Measurements from ENCODE around the gene OSBPL7. TPM values are rescaled to one million over a fixed set of nuclear protein-coding genes. Genes with fewer than 3 reads are reported as not detected.

OSBPL7 gene
- total and polyA plus RNA-seq, 2 donors (not counting 3 experiments of a cell fraction or from before 2014, with no cell fraction given): 16.2 to 29.1 TPM

DNA sequence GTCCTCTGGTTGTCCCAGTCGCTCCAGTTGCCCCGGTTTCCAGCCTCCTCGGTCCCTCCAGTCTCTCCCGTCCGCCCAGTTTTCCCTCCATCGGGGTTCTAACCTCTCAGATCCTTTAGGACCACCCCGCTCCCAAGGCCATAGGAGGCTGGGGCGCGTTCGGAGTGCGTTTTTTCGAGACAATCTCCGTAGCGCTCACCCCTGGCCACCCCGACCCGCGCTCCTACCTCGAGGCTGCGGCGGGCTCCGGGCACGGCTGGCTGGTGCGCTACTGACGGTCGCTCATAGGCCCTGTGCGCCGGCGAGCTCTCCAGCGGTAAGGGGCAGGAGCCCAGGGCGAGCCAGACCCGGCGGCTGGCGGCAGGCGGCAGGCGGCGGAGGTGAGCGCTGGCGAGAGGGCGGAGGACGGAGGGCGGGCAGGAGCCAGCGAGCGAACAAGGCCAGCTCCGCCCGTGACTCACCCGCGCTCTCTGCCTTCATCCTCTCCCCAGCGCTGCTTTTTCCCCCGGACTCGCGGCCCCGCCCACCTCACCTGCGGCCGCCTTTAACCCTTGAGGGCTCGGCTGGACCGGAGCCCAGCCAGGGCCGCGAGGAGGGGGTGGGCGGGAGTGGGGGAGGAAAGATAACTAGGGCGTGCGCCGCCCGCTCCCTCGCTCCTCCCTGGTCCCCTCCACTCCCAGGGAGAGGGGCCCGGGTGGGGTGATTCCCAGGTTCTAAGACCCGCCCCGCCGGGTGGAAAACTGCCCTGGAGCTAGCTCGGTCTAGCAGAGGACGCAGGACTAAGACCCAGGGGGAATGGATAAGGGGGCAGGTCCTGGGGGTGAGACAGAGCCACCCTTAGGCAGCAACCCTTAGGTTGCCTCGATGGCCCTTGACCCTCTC is 29.3 kb upstream of the OSBPL7 start, which contains the start of gene SP6:
Gene SP6 (minus strand): TSS at position 472 of the 882 bp plus-strand sequence. CDS start 2,734 bp downstream, outside the sequence.
- ChIA-PET POLR2A (no interaction called here), CTCF (interaction anchor here (0.7 to 10.2 kb wide), 11 partner anchors 8 to 168 kb away, joined by 3 to 367 read pairs (median 3); partner anchors contain the start of genes OSBPL7 and SCRN2)
- FAIRE-seq (peak; percentile 77), DNase-seq (ENCODE audit: low read depth, low spot score) (peak; percentile 58)
- no TSS peak for BruUV-seq (replicated peaks)
- Histone ChIP-seq H3K4me2 (ENCODE audit: insufficient read depth, low read length) (peak within 1 kb of the TSS; percentile 42), H3K4me3 (replicated peaks in 1 of 3; ENCODE audit: insufficient read depth in 1 of 3, low read depth in 1 of 3, low read length in 3 of 3) (peak within 1 kb of the TSS in 1 of 3 experiments; percentile 6), H3K9ac (replicated peaks; ENCODE audit: extremely low read depth, insufficient read depth, low read length) (no peak within 1 kb of the TSS), H3K27me3 (ENCODE audit: control insufficient read depth in 2 of 2, insufficient read depth in 2 of 2, low read length in 2 of 2) (peaks cover 3 to 11% of the 10 kb centered on the region in 2 experiments), H3K79me2 (ENCODE audit: control insufficient read depth, insufficient read depth, low read length) (no peaks in the 10 kb centered on the region), H2AFZ (ENCODE audit: low read depth, low read length) (peak within 1 kb of the TSS; percentile 35), H3K4me1 (ENCODE audit: control insufficient read depth, extremely low read depth, insufficient read depth, low read length) (peaks cover 16% of the 10 kb centered on the region), H3K9me3 (replicated peaks; ENCODE audit: control insufficient read depth, insufficient read depth, low read length) (no peaks in the 10 kb centered on the region), H3K36me3 (ENCODE audit: control insufficient read depth in 2 of 2, extremely low read depth in 1 of 2, insufficient read depth in 2 of 2, low read length in 2 of 2) (no peaks in the 10 kb centered on the region), H3K9me1 (replicated peaks; ENCODE audit: control insufficient read depth, extremely low read depth, insufficient read depth, low read length) (no peaks in the 10 kb centered on the region), H3K27ac (ENCODE audit: insufficient read depth, low read depth, low read length) (no peak within 1 kb of the TSS), H4K20me1 (replicated peaks; ENCODE audit: control insufficient read depth, extremely low read depth, insufficient read depth, low read length) (no peaks in the 10 kb centered on the region)
- dilution Hi-C loops (cut with MboI; ENCODE audit: extremely low pct_ligation_motif_present, low sequenced_read_pairs) (no loop called here), intact Hi-C loops (cut with micrococcal nuclease) (no loop called here)
- TF ChIP-seq GATA2 (IDR thresholded peaks at IDR 0.05; ENCODE audit: insufficient read depth, insufficient read length, low read depth, low read length) (no peak), EZH2 (IDR thresholded peaks at IDR 0.05; ENCODE audit: borderline replicate concordance, low read depth, low read length, severe bottlenecking) (no peak), POLR2AphosphoS5 (IDR thresholded peaks at IDR 0.05; ENCODE audit: insufficient read depth, low read depth, low read length) (peak; percentile 36), FOS (IDR thresholded peaks at IDR 0.05; ENCODE audit: borderline replicate concordance, insufficient read depth, low read length) (no peak), MYC (IDR thresholded peaks at IDR 0.05; ENCODE audit: low read depth, low read length) (no peak), JUN (IDR thresholded peaks at IDR 0.05; ENCODE audit: borderline replicate concordance, insufficient read depth, insufficient read length, low read depth) (no peak), POLR2A (IDR thresholded peaks at IDR 0.05; ENCODE audit: low read depth, low read length) (no peak)
- TF ChIP-seq, protein P1, sequence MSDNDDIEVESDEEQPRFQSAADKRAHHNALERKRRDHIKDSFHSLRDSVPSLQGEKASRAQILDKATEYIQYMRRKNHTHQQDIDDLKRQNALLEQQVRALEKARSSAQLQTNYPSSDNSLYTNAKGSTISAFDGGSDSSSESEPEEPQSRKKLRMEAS (IDR thresholded peaks at IDR 0.05; ENCODE audit: insufficient read depth, insufficient read length): no peak
- TF ChIP-seq, protein P2, sequence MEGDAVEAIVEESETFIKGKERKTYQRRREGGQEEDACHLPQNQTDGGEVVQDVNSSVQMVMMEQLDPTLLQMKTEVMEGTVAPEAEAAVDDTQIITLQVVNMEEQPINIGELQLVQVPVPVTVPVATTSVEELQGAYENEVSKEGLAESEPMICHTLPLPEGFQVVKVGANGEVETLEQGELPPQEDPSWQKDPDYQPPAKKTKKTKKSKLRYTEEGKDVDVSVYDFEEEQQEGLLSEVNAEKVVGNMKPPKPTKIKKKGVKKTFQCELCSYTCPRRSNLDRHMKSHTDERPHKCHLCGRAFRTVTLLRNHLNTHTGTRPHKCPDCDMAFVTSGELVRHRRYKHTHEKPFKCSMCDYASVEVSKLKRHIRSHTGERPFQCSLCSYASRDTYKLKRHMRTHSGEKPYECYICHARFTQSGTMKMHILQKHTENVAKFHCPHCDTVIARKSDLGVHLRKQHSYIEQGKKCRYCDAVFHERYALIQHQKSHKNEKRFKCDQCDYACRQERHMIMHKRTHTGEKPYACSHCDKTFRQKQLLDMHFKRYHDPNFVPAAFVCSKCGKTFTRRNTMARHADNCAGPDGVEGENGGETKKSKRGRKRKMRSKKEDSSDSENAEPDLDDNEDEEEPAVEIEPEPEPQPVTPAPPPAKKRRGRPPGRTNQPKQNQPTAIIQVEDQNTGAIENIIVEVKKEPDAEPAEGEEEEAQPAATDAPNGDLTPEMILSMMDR (IDR thresholded peaks at IDR 0.05; ENCODE audit: extremely low read depth in 1 of 2, insufficient read depth in 1 of 2, low read depth in 1 of 2, low read length in 2 of 2): peak in 1 of 2 donors; percentile 31
